ENCODE data around the gene CHD6.
A peak's percentile ranks its signal among the peaks of the same experiment; 100 is the strongest.

Gene CHD6

GRCh38 chr20:41418031-41418430 lies 200.1 kb downstream of the CHD6 start:
- no peak for DNase-seq

GRCh38 chr20:41415191-41415590 lies 203.0 kb downstream of the CHD6 start:
- DNase-seq = no peak

GRCh38 chr20:41413169-41413568 lies 205.0 kb downstream of the CHD6 start:
- DNase-seq = no peak

GRCh38 chr20:41412324-41413120 lies 205.7 kb downstream of the CHD6 start:
- no peak for DNase-seq

GRCh38 chr20:41411391-41411847 lies 206.8 kb downstream of the CHD6 start:
- DNase-seq = peak; percentile 22

- DNase-seq = no peak
Measured at GRCh38 chr20:41408986-41409385, 209.2 kb downstream of the CHD6 start.

GRCh38 chr20:41408156-41408794 lies 209.9 kb downstream of the CHD6 start:
- DNase-seq = no peak

- DNase-seq = no peak
Measured at GRCh38 chr20:41407607-41408006, 210.6 kb downstream of the CHD6 start.

- no peak for DNase-seq
Measured at GRCh38 chr20:41406896-41407444, 211.2 kb downstream of the CHD6 start.

GRCh38 chr20:41406353-41406752 lies 211.8 kb downstream of the CHD6 start:
- DNase-seq = no peak

GRCh38 chr20:41405436-41405835 lies 212.7 kb downstream of the CHD6 start:
- no peak for DNase-seq

- no peak for DNase-seq
Measured at GRCh38 chr20:41403604-41404003, 214.6 kb downstream of the CHD6 start.

- no peak for DNase-seq
Measured at GRCh38 chr20:41398408-41398807, 219.8 kb downstream of the CHD6 start.

- peak; percentile 21 for DNase-seq
Measured at GRCh38 chr20:41395667-41396664, 222.2 kb downstream of the CHD6 start.

GRCh38 chr20:41394931-41395666 lies 223.1 kb downstream of the CHD6 start:
- DNase-seq = no peak

GRCh38 chr20:41394081-41394480 lies 224.1 kb downstream of the CHD6 start:
- DNase-seq = no peak

- DNase-seq = no peak
Measured at GRCh38 chr20:41393705-41394066, 224.5 kb downstream of the CHD6 start.

GRCh38 chr20:41392871-41393704 lies 225.1 kb downstream of the CHD6 start:
- no peak for DNase-seq

- DNase-seq = no peak
Measured at GRCh38 chr20:41392295-41392694, 225.9 kb downstream of the CHD6 start.

GRCh38 chr20:41391587-41392001 lies 226.6 kb downstream of the CHD6 start:
- DNase-seq = peak; percentile 19

- DNase-seq = no peak
Measured at GRCh38 chr20:41390889-41391288, 227.3 kb downstream of the CHD6 start.

All from DMS53 (cell line).